OCI-LY7 (cell line): ENCODE measurements around the gene FBXL17.
"Not testable (repeated sequence)": the region's sequence is repeated elsewhere in the genome, so short reads cannot be mapped to it uniquely, and the experiment has no call there.

Experiments used
- CTCF ChIP-seq: fragments of 200-600 bp; sonication (generic); conservative IDR thresholded peaks from 2 replicates; pipeline ENCODE4 v1.5.1; 2014; ENCODE audit warnings: mild to moderate bottlenecking, antibody characterized with exemption, low read length, moderate library complexity, mixed read lengths
- EZH2phosphoT487 ChIP-seq: fragments of 200-600 bp; sonication (generic); IDR thresholded peaks from 2 replicates; pipeline ENCODE4 v1.6.1; 2018; ENCODE audit warnings: low read depth, borderline replicate concordance, mild to moderate bottlenecking, mixed run types, antibody characterized with exemption, low read length, moderate library complexity, mixed read lengths

GRCh38 chr5:108405201-108405600, 23.3 kb upstream of the FBXL17 start:
- not testable (repeated sequence) for TF ChIP-seq CTCF, EZH2phosphoT487
